Measurements from ENCODE around the gene RDH13. TPM values are rescaled to one million over a fixed set of nuclear protein-coding genes. Genes with fewer than 3 reads are reported as not detected.
"Not testable (repeated sequence)": the region's sequence is repeated elsewhere in the genome, so short reads cannot be mapped to it uniquely, and the experiment has no call there.

RDH13 gene
- total RNA-seq, 4 donors from 2014 or later = 10.0 to 15.6 (median 13.9) TPM

- ATAC-seq = no peak
- TF ChIP-seq, protein P1, sequence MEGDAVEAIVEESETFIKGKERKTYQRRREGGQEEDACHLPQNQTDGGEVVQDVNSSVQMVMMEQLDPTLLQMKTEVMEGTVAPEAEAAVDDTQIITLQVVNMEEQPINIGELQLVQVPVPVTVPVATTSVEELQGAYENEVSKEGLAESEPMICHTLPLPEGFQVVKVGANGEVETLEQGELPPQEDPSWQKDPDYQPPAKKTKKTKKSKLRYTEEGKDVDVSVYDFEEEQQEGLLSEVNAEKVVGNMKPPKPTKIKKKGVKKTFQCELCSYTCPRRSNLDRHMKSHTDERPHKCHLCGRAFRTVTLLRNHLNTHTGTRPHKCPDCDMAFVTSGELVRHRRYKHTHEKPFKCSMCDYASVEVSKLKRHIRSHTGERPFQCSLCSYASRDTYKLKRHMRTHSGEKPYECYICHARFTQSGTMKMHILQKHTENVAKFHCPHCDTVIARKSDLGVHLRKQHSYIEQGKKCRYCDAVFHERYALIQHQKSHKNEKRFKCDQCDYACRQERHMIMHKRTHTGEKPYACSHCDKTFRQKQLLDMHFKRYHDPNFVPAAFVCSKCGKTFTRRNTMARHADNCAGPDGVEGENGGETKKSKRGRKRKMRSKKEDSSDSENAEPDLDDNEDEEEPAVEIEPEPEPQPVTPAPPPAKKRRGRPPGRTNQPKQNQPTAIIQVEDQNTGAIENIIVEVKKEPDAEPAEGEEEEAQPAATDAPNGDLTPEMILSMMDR (IDR thresholded peaks at IDR 0.05) = no peak
- no peak for TF ChIP-seq EP300 (IDR thresholded peaks at IDR 0.05)
- no peak for TF ChIP-seq POLR2AphosphoS5 (IDR thresholded peaks at IDR 0.05)
- TF ChIP-seq POLR2A (IDR thresholded peaks at IDR 0.05) = no peak
- Histone ChIP-seq H3K27ac (no peak overlapping the region), H3K4me3 (no peak overlapping the region), H3K27me3 (no peaks in the 10 kb centered on the region), H3K4me1 (no peaks in the 10 kb centered on the region), H3K9me3 (no peaks in the 10 kb centered on the region), H3K36me3 (peaks cover 0 to 86% of the 10 kb centered on the region in 2 donors)
- WGBS, 2 donors (ENCODE audit: low coverage in 1 of 2) = 78 to 88% methylated on average over 3 to 5 of the region's 5 CpGs
Observed at GRCh38 chr19:55044286-55044685, 18.7 kb downstream of the RDH13 start.

GRCh38 chr19:55042688-55043087 lies 20.3 kb downstream of the RDH13 start:
- TF ChIP-seq, protein P1 (IDR thresholded peaks at IDR 0.05) = no peak
- TF ChIP-seq POLR2AphosphoS5 (IDR thresholded peaks at IDR 0.05) (no peak), POLR2A (IDR thresholded peaks at IDR 0.05) (no peak), EP300 (IDR thresholded peaks at IDR 0.05) (no peak)
- no peak for ATAC-seq
- Histone ChIP-seq H3K9me3 (no peaks in the 10 kb centered on the region), H3K36me3 (peaks cover 0 to 70% of the 10 kb centered on the region in 2 donors), H3K4me1 (no peaks in the 10 kb centered on the region), H3K27me3 (no peaks in the 10 kb centered on the region), H3K27ac (no peak overlapping the region), H3K4me3 (no peak overlapping the region)
- 63 to 80% methylated on average over 1 to 3 of the region's 11 CpGs for WGBS, 2 donors (ENCODE audit: low coverage in 1 of 2)

DNA sequence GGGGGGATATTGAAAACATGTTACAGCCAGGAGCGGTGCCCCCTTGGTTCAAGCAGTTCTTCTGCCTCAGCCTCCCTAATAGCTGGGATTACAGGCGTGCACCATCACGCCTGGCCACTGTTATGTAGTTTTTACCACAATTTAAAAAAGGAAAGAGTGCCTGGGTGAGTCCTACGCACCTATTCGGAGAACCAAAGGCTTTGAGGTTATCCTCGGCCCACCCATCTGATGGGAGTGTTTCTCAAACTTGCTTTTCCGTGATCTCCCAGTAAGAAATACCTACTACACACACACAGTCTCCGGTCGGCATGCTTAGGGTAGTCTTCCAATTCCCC lies 20.6 kb downstream of the RDH13 start:
- WGBS, 2 donors (ENCODE audit: low coverage in 1 of 2) = 67 to 83% methylated on average over 1 to 3 of the region's 9 CpGs
- H3K4me3 ChIP-seq = no peak overlapping the region
- TF ChIP-seq POLR2AphosphoS5 (IDR thresholded peaks at IDR 0.05) = no peak
- TF ChIP-seq, protein P1 (IDR thresholded peaks at IDR 0.05) = no peak
- no peak for TF ChIP-seq EP300 (IDR thresholded peaks at IDR 0.05)
- TF ChIP-seq POLR2A (IDR thresholded peaks at IDR 0.05) = no peak
- ATAC-seq = no peak
- no peaks in the 10 kb centered on the region for H3K9me3 ChIP-seq
- no peak overlapping the region for H3K27ac ChIP-seq
- H3K4me1 ChIP-seq = no peaks in the 10 kb centered on the region
- H3K36me3 ChIP-seq = peaks cover 0 to 66% of the 10 kb centered on the region in 2 donors
- no peaks in the 10 kb centered on the region for H3K27me3 ChIP-seq

GRCh38 chr19:55041627-55042343 lies 21.2 kb downstream of the RDH13 start:
- no peak for ATAC-seq
- Histone ChIP-seq H3K4me1 (no peaks in the 10 kb centered on the region), H3K27me3 (no peaks in the 10 kb centered on the region), H3K27ac (no peak overlapping the region), H3K36me3 (peaks cover 0 to 61% of the 10 kb centered on the region in 2 donors), H3K9me3 (no peaks in the 10 kb centered on the region), H3K4me3 (no peak overlapping the region)
- WGBS, 2 donors (ENCODE audit: low coverage in 1 of 2) = 44 to 62% methylated on average over 7 to 10 of the region's 30 CpGs
- TF ChIP-seq POLR2A (IDR thresholded peaks at IDR 0.05) (no peak), POLR2AphosphoS5 (IDR thresholded peaks at IDR 0.05) (no peak), EP300 (IDR thresholded peaks at IDR 0.05) (no peak)
- TF ChIP-seq, protein P1 (IDR thresholded peaks at IDR 0.05) = no peak

DNA sequence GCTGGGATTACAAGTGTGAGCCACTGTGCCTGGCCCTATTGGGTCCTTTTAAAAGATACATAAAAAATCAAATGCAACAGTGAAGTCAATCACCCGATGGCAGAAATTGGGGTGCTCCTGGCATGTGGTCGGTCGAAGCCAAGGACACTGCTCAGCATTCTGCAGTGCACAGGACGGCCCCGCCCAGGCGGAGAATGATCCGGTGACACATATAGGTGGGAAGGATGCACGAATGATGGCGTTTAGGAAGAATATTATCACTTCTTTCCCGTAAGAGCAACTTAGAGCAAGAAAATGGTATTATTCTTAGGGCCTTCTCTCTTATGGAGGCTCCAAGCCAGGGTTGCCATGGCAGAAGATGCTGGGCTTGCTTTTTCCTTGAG lies 21.7 kb downstream of the RDH13 start:
- no peak for TF ChIP-seq POLR2A (IDR thresholded peaks at IDR 0.05)
- no peak for TF ChIP-seq POLR2AphosphoS5 (IDR thresholded peaks at IDR 0.05)
- no peak for TF ChIP-seq EP300 (IDR thresholded peaks at IDR 0.05)
- TF ChIP-seq, protein P1 (IDR thresholded peaks at IDR 0.05) = no peak
- Histone ChIP-seq H3K4me3 (no peak overlapping the region), H3K9me3 (no peaks in the 10 kb centered on the region), H3K36me3 (peaks cover 0 to 55% of the 10 kb centered on the region in 2 donors), H3K27me3 (no peaks in the 10 kb centered on the region), H3K27ac (no peak overlapping the region), H3K4me1 (no peaks in the 10 kb centered on the region)
- WGBS, 2 donors (ENCODE audit: low coverage in 1 of 2) = 73 to 84% methylated on average over 4 to 10 of the region's 10 CpGs
- ATAC-seq = no peak

- WGBS, 2 donors (ENCODE audit: low coverage in 1 of 2) = 81 to 92% methylated on average over 8 to 9 of the region's 12 CpGs
Observed at GRCh38 chr19:55040654-55041053, 22.3 kb downstream of the RDH13 start.

GRCh38 chr19:55037603-55038002 lies 25.3 kb downstream of the RDH13 start:
- ATAC-seq, H3K27ac ChIP-seq, H3K9me3 ChIP-seq, H3K27me3 ChIP-seq, H3K4me3 ChIP-seq, H3K4me1 ChIP-seq: not testable (repeated sequence)
- 20 to 92% methylated on average over 1 to 2 of the region's 6 CpGs for WGBS, 2 donors (ENCODE audit: low coverage in 1 of 2)
- peaks cover 0 to 19% of the 10 kb centered on the region in 2 donors for H3K36me3 ChIP-seq

More at GRCh38 chr19:55040654-55041053, 22.3 kb downstream of the RDH13 start:
- peaks cover 0 to 50% of the 10 kb centered on the region in 2 donors for H3K36me3 ChIP-seq
- not testable (repeated sequence) for H3K27ac ChIP-seq, H3K9me3 ChIP-seq, H3K27me3 ChIP-seq, H3K4me1 ChIP-seq, ATAC-seq, H3K4me3 ChIP-seq
